ENCODE measurements around the gene SHLD3.

DNA sequence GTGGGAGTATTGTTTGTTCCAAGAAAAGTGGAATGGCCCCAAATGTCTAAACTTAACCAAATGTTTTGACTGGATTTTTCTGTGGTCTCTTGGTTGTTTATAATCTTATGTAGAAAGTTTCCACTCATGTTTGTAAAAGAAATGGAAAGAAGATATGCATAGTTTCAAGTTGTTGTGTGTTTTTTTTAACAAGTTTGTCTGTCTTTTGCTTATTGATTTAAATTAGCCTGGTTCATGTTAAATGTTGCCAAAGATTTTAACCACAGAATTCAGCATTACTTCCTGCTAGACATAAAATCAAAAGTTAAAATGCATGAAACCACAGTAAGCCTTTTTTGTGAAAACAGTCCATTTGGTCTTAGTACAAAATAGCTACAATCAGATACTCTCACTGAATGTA, 47.7 kb upstream of the SHLD3 start:
- TF ChIP-seq CTCF (IDR thresholded peaks at IDR 0.05): no peak
- no peak for TF ChIP-seq POLR2A (IDR thresholded peaks at IDR 0.05)
